ENCODE measurements around the gene CSPG5. TPM values are rescaled to one million over a fixed set of nuclear protein-coding genes. Genes with fewer than 3 reads are reported as not detected.

Gene CSPG5
- total RNA-seq, 4 donors from 2014 or later = 1.3 to 1.7 TPM; not detected in 2

GRCh38 chr3:47536221-47536891 lies 42.3 kb downstream of the CSPG5 start:
- no peaks in the 10 kb centered on the region for H3K27me3 ChIP-seq
- TF ChIP-seq POLR2A (IDR thresholded peaks at IDR 0.05) = no peak
- TF ChIP-seq, protein P1, sequence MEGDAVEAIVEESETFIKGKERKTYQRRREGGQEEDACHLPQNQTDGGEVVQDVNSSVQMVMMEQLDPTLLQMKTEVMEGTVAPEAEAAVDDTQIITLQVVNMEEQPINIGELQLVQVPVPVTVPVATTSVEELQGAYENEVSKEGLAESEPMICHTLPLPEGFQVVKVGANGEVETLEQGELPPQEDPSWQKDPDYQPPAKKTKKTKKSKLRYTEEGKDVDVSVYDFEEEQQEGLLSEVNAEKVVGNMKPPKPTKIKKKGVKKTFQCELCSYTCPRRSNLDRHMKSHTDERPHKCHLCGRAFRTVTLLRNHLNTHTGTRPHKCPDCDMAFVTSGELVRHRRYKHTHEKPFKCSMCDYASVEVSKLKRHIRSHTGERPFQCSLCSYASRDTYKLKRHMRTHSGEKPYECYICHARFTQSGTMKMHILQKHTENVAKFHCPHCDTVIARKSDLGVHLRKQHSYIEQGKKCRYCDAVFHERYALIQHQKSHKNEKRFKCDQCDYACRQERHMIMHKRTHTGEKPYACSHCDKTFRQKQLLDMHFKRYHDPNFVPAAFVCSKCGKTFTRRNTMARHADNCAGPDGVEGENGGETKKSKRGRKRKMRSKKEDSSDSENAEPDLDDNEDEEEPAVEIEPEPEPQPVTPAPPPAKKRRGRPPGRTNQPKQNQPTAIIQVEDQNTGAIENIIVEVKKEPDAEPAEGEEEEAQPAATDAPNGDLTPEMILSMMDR (IDR thresholded peaks at IDR 0.05) = no peak
- no peak for DNase-seq
- H3K9me3 ChIP-seq = no peaks in the 10 kb centered on the region
- no peaks in the 10 kb centered on the region for H3K4me1 ChIP-seq
- H3K4me3 ChIP-seq = no peak overlapping the region
- H3K36me3 ChIP-seq = no peaks in the 10 kb centered on the region
- H3K27ac ChIP-seq = no peak overlapping the region

GRCh38 chr3:47533996-47534454 lies 44.6 kb downstream of the CSPG5 start:
- no peaks in the 10 kb centered on the region for H3K4me1 ChIP-seq

DNA sequence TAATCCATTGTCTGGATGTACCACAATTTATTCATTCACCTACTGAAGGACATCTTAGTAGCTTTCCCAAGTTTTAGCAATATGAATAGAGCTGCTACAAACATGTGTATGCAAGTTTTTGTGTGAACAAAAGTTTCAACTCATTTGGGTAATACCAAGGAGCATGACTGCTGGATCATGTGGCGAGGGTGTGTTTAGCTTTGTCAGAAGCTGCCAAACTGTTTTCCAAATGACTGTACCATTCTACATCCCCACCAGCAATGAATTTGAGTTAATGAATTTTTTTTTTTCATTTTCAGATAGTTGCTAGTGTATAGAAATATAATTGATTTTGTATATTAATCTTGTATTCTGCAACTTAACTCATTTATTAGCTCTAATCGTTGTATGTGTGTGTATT lies 45.2 kb downstream of the CSPG5 start:
- TF ChIP-seq POLR2A (IDR thresholded peaks at IDR 0.05) = no peak
- TF ChIP-seq, protein P1 (IDR thresholded peaks at IDR 0.05) = no peak
- no peak overlapping the region for H3K27ac ChIP-seq
- H3K4me1 ChIP-seq = no peaks in the 10 kb centered on the region
- DNase-seq = no peak
- no peaks in the 10 kb centered on the region for H3K36me3 ChIP-seq
- no peak overlapping the region for H3K4me3 ChIP-seq
- H3K27me3 ChIP-seq = no peaks in the 10 kb centered on the region
- H3K9me3 ChIP-seq = no peaks in the 10 kb centered on the region

More at GRCh38 chr3:47533996-47534454, 44.6 kb downstream of the CSPG5 start:
- Histone ChIP-seq H3K9me3 (no peaks in the 10 kb centered on the region), H3K27ac (no peak overlapping the region), H3K27me3 (no peaks in the 10 kb centered on the region), H3K4me3 (no peak overlapping the region), H3K36me3 (no peaks in the 10 kb centered on the region)
- TF ChIP-seq, protein P1 (IDR thresholded peaks at IDR 0.05) = no peak
- TF ChIP-seq POLR2A (IDR thresholded peaks at IDR 0.05) = no peak
- DNase-seq = no peak

GRCh38 chr3:47527952-47528725 lies 50.5 kb downstream of the CSPG5 start:
- no peak overlapping the region for H3K4me3 ChIP-seq
- H3K27ac ChIP-seq = no peak overlapping the region
- H3K36me3 ChIP-seq = no peaks in the 10 kb centered on the region
- TF ChIP-seq, protein P1 (IDR thresholded peaks at IDR 0.05) = no peak
- TF ChIP-seq POLR2A (IDR thresholded peaks at IDR 0.05) = no peak
- no peak for DNase-seq
- H3K4me1 ChIP-seq = no peaks in the 10 kb centered on the region
- H3K27me3 ChIP-seq = no peaks in the 10 kb centered on the region
- no peaks in the 10 kb centered on the region for H3K9me3 ChIP-seq

- H3K9me3 ChIP-seq = no peaks in the 10 kb centered on the region
- DNase-seq = no peak
- H3K36me3 ChIP-seq = no peaks in the 10 kb centered on the region
- H3K27ac ChIP-seq = no peak overlapping the region
- H3K27me3 ChIP-seq = no peaks in the 10 kb centered on the region
- H3K4me3 ChIP-seq = no peak overlapping the region
- TF ChIP-seq, protein P1 (IDR thresholded peaks at IDR 0.05) = no peak
- no peak for TF ChIP-seq POLR2A (IDR thresholded peaks at IDR 0.05)
- peaks cover 0 to 7% (median 0%) of the 10 kb centered on the region in 4 donors for H3K4me1 ChIP-seq
Measured at GRCh38 chr3:47525617-47526016, 53.0 kb downstream of the CSPG5 start.
